Neural crest cell (in vitro differentiated cells): ENCODE measurements around the gene PHF21A. TPM values are rescaled to one million over a fixed set of nuclear protein-coding genes. Genes with fewer than 3 reads are reported as not detected.

Experiments used
- DNase-seq: peaks from one replicate; pipeline ENCODE4 v3.0.0; 2021; ENCODE audit warnings: low read depth, mixed read lengths, low spot score
- H3K27ac Mint-ChIP-seq: one replicate; pipeline ENCODE4 v1.8.0; 2021; ENCODE audit warnings: mild to moderate bottlenecking, mixed read lengths; ENCODE audit not compliant: unreplicated experiment
- H3K27me3 Mint-ChIP-seq: 2 replicates; pipeline ENCODE4 v1.8.0; 2021; ENCODE audit warnings: low read depth, mild to moderate bottlenecking, mixed read lengths
- H3K36me3 Mint-ChIP-seq: 2 replicates; pipeline ENCODE4 v1.8.0; 2021; ENCODE audit warnings: low read depth, mild to moderate bottlenecking, mixed read lengths
- H3K4me1 Mint-ChIP-seq: 2 replicates; pipeline ENCODE4 v1.8.0; 2021; ENCODE audit warnings: mixed read lengths
- H3K4me3 Mint-ChIP-seq: one replicate; pipeline ENCODE4 v1.8.0; 2021; ENCODE audit warnings: mild to moderate bottlenecking, mixed read lengths
- H3K9me3 Mint-ChIP-seq: 2 replicates; pipeline ENCODE4 v1.8.0; 2021; ENCODE audit warnings: mixed read lengths
- CTCF ChIP-seq: fragments of 200-600 bp; sonication (generic); conservative IDR thresholded peaks from 2 replicates; pipeline ENCODE4 v1.5.0; 2021; ENCODE audit warnings: antibody characterized with exemption, mild to moderate bottlenecking
- total RNA-seq: library from RNA; stranded (reverse); gene quantifications from 2 replicates; pipeline ENCODE4 v1.2.1, GENCODE V29; 2021

The PHF21A gene
- total RNA-seq, 1 donor from 2014 or later = 56.5 TPM

- Mint-ChIP-seq H3K9me3 (no peaks in the 10 kb centered on the region), H3K36me3 (no peaks in the 10 kb centered on the region), H3K4me1 (peaks cover 24% of the 10 kb centered on the region), H3K4me3 (peak within 1 kb of the TSS; percentile 96), H3K27me3 (peaks cover 29% of the 10 kb centered on the region), H3K27ac (peak within 1 kb of the TSS; percentile 96)
- peak; percentile 83 for DNase-seq
- no peak for TF ChIP-seq CTCF
Measured at GRCh38 chr11:45917623-45918330, 203.5 kb downstream of the PHF21A start, which contains the start of gene PEX16. TSS of gene PEX16 (minus strand) at chr11:45917877. CDS start at chr11:45917811, 66 bp downstream.

GRCh38 chr11:45917286-45917622, 204.0 kb downstream of the PHF21A start:
- H3K27ac Mint-ChIP-seq = no peak overlapping the region
- H3K27me3 Mint-ChIP-seq = peaks cover 29% of the 10 kb centered on the region
- H3K4me1 Mint-ChIP-seq = peaks cover 24% of the 10 kb centered on the region
- no peaks in the 10 kb centered on the region for H3K36me3 Mint-ChIP-seq
- no peak for TF ChIP-seq CTCF
- DNase-seq = no peak
- no peaks in the 10 kb centered on the region for H3K9me3 Mint-ChIP-seq
- peak overlapping the region; percentile 96 for H3K4me3 Mint-ChIP-seq

GRCh38 chr11:45915446-45915845, 205.8 kb downstream of the PHF21A start:
- H3K27ac Mint-ChIP-seq = no peak overlapping the region

GRCh38 chr11:45913942-45914635, 207.2 kb downstream of the PHF21A start:
- Mint-ChIP-seq H3K4me1 (peaks cover 18% of the 10 kb centered on the region), H3K27ac (no peak overlapping the region), H3K9me3 (no peaks in the 10 kb centered on the region), H3K27me3 (peaks cover 8% of the 10 kb centered on the region), H3K36me3 (no peaks in the 10 kb centered on the region), H3K4me3 (peak overlapping the region; percentile 75)
- TF ChIP-seq CTCF = no peak
- DNase-seq = no peak

More at GRCh38 chr11:45915446-45915845, 205.8 kb downstream of the PHF21A start:
- peaks cover 18% of the 10 kb centered on the region for H3K4me1 Mint-ChIP-seq
- no peaks in the 10 kb centered on the region for H3K36me3 Mint-ChIP-seq
- TF ChIP-seq CTCF = no peak
- H3K9me3 Mint-ChIP-seq = no peaks in the 10 kb centered on the region
- peaks cover 15% of the 10 kb centered on the region for H3K27me3 Mint-ChIP-seq
- no peak for DNase-seq
- peak overlapping the region; percentile 74 for H3K4me3 Mint-ChIP-seq

- no peak overlapping the region for H3K27ac Mint-ChIP-seq
- no peaks in the 10 kb centered on the region for H3K9me3 Mint-ChIP-seq
- peaks cover 4% of the 10 kb centered on the region for H3K27me3 Mint-ChIP-seq
- no peak for TF ChIP-seq CTCF
- H3K4me3 Mint-ChIP-seq = no peak overlapping the region
- no peaks in the 10 kb centered on the region for H3K36me3 Mint-ChIP-seq
- no peak for DNase-seq
- peaks cover 15% of the 10 kb centered on the region for H3K4me1 Mint-ChIP-seq
Measured at GRCh38 chr11:45913514-45913913, 207.7 kb downstream of the PHF21A start.
